ENCODE results near the gene HORMAD2.

The HORMAD2 gene

GRCh38 chr22:30224161-30224857 is 144.0 kb downstream of the HORMAD2 start:
- Histone ChIP-seq H3K9me3 (replicated peaks in 1 of 2; ENCODE audit: control insufficient read depth in 2 of 2, insufficient read depth in 1 of 2, low read depth in 1 of 2, low read length in 2 of 2) (no peaks in the 10 kb centered on the region), H3K79me1 (ENCODE audit: low read depth, low read length) (no peaks in the 10 kb centered on the region), H3K4me1 (ENCODE audit: control insufficient read depth in 2 of 2, insufficient read depth in 1 of 2, low read depth in 1 of 2, low read length in 2 of 2) (peaks cover 7 to 13% of the 10 kb centered on the region in 2 donors), H2BK12ac (ENCODE audit: low read length) (no peak overlapping the region), H3K27ac (replicated peaks; ENCODE audit: low read length) (no peak overlapping the region), H3K36me3 (replicated peaks in 1 of 2; ENCODE audit: control insufficient read depth in 2 of 2, insufficient read depth in 2 of 2, low read length in 2 of 2) (no peaks in the 10 kb centered on the region), H2BK15ac (ENCODE audit: low read length) (no peak overlapping the region), H3K23ac (ENCODE audit: low read depth, low read length, poor library complexity) (no peak overlapping the region), H3K4me2 (ENCODE audit: insufficient read depth, low read length, poor library complexity, severe bottlenecking) (no peak overlapping the region), H3K14ac (ENCODE audit: low read length) (no peak overlapping the region), H2BK120ac (ENCODE audit: low read depth, low read length) (no peak overlapping the region), H4K8ac (ENCODE audit: low read depth, low read length) (no peak overlapping the region), H3K4ac (ENCODE audit: low read length) (no peak overlapping the region), H2BK5ac (ENCODE audit: low read length) (no peak overlapping the region), H4K91ac (ENCODE audit: low read depth, low read length, poor library complexity) (no peak overlapping the region), H3K9ac (ENCODE audit: low read depth, low read length, poor library complexity) (no peak overlapping the region), H2AK5ac (ENCODE audit: low read depth, low read length) (no peak overlapping the region), H3K18ac (ENCODE audit: low read length) (no peak overlapping the region), H2AFZ (ENCODE audit: low read length) (peak overlapping the region; percentile 23), H3K27me3 (ENCODE audit: control insufficient read depth in 3 of 3, insufficient read depth in 3 of 3, low read depth in 1 of 3, low read length in 3 of 3) (peaks cover 0 to 7% (median 0%) of the 10 kb centered on the region in 3 experiments), H3K4me3 (ENCODE audit: low read length in 2 of 2) (no peak overlapping the region)
- no peak for DNase-seq (ENCODE audit: low spot score)
- WGBS, 2 donors (ENCODE audit: extremely low coverage in 2 of 2, insufficient read length in 2 of 2, insufficient replicate concordance in 1 of 2), result no CpG with 5 or more reads among the region's 11 CpGs

DNA sequence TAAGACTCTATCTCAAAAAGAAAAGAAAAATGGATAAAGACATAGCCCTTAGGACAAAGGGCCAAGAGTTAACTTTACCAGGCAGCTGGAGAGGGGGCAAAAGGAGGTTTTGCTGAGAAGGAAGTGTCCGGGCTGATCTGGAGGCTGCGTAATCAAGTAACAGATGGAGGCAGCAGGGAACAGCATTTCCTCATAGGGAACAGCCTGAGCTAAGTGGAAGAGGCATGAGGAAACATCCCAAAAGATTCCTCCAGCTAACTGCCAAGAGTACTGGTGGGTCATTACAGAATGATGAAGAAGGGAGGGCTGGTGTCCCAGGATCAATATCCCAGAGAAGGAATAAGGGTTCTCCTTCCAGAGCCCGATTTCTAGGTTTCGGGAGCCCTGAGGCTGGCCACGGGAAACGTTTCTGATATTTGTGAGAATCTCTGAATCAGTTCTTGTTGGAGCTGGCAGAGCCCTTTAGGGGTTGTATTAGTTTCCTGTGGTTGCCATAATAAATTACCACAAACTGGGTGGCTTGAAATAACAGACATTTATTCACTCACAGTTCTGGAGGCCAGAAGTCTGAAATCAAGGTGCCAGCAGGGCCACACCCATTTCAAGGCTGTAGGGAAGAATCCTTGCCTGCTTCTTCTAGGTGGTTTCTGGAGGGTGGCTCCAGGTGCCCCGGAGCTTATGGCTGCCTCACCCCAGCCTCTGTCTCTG is 145.1 kb downstream of the HORMAD2 start:
- Histone ChIP-seq H2AK5ac (ENCODE audit: low read depth, low read length) (no peak overlapping the region), H3K4me2 (ENCODE audit: insufficient read depth, low read length, poor library complexity, severe bottlenecking) (no peak overlapping the region), H3K36me3 (replicated peaks in 1 of 2; ENCODE audit: control insufficient read depth in 2 of 2, insufficient read depth in 2 of 2, low read length in 2 of 2) (no peaks in the 10 kb centered on the region), H2BK12ac (ENCODE audit: low read length) (no peak overlapping the region), H3K27ac (replicated peaks; ENCODE audit: low read length) (no peak overlapping the region), H3K9me3 (replicated peaks in 1 of 2; ENCODE audit: control insufficient read depth in 2 of 2, insufficient read depth in 1 of 2, low read depth in 1 of 2, low read length in 2 of 2) (no peaks in the 10 kb centered on the region), H3K4ac (ENCODE audit: low read length) (no peak overlapping the region), H3K9ac (ENCODE audit: low read depth, low read length, poor library complexity) (no peak overlapping the region), H3K14ac (ENCODE audit: low read length) (no peak overlapping the region), H3K23ac (ENCODE audit: low read depth, low read length, poor library complexity) (no peak overlapping the region), H3K18ac (ENCODE audit: low read length) (no peak overlapping the region), H3K4me3 (ENCODE audit: low read length in 2 of 2) (no peak overlapping the region), H2AFZ (ENCODE audit: low read length) (no peak overlapping the region), H4K91ac (ENCODE audit: low read depth, low read length, poor library complexity) (no peak overlapping the region), H2BK15ac (ENCODE audit: low read length) (no peak overlapping the region), H3K27me3 (ENCODE audit: control insufficient read depth in 3 of 3, insufficient read depth in 3 of 3, low read depth in 1 of 3, low read length in 3 of 3) (peaks cover 0 to 7% (median 0%) of the 10 kb centered on the region in 3 experiments), H2BK5ac (ENCODE audit: low read length) (no peak overlapping the region), H3K4me1 (ENCODE audit: control insufficient read depth in 2 of 2, insufficient read depth in 1 of 2, low read depth in 1 of 2, low read length in 2 of 2) (peaks cover 7 to 15% of the 10 kb centered on the region in 2 donors), H4K8ac (ENCODE audit: low read depth, low read length) (no peak overlapping the region), H2BK120ac (ENCODE audit: low read depth, low read length) (no peak overlapping the region), H3K79me1 (ENCODE audit: low read depth, low read length) (no peaks in the 10 kb centered on the region)
- no peak for DNase-seq (ENCODE audit: low spot score)
- WGBS, 2 donors (ENCODE audit: extremely low coverage in 2 of 2, insufficient read length in 2 of 2, insufficient replicate concordance in 1 of 2), result no CpG with 5 or more reads among the region's 7 CpGs

- no peak overlapping the region for H3K14ac ChIP-seq (ENCODE audit: low read length)
- H3K36me3 ChIP-seq (replicated peaks in 1 of 2; ENCODE audit: control insufficient read depth in 2 of 2, insufficient read depth in 2 of 2, low read length in 2 of 2), result no peaks in the 10 kb centered on the region
- no CpG with 5 or more reads among the region's 11 CpGs for WGBS, 2 donors (ENCODE audit: extremely low coverage in 2 of 2, insufficient read length in 2 of 2, insufficient replicate concordance in 1 of 2)
- H2BK15ac ChIP-seq (ENCODE audit: low read length), result no peak overlapping the region
- no peak overlapping the region for H2BK5ac ChIP-seq (ENCODE audit: low read length)
- H3K4ac ChIP-seq (ENCODE audit: low read length), result no peak overlapping the region
- H3K27me3 ChIP-seq (ENCODE audit: control insufficient read depth in 3 of 3, insufficient read depth in 3 of 3, low read depth in 1 of 3, low read length in 3 of 3), result peaks cover 0 to 7% (median 0%) of the 10 kb centered on the region in 3 experiments
- no peak overlapping the region for H3K18ac ChIP-seq (ENCODE audit: low read length)
- no peak overlapping the region for H3K27ac ChIP-seq (replicated peaks; ENCODE audit: low read length)
- H3K4me1 ChIP-seq (ENCODE audit: control insufficient read depth in 2 of 2, insufficient read depth in 1 of 2, low read depth in 1 of 2, low read length in 2 of 2), result peaks cover 7 to 15% of the 10 kb centered on the region in 2 donors
- no peak overlapping the region for H4K8ac ChIP-seq (ENCODE audit: low read depth, low read length)
- H4K91ac ChIP-seq (ENCODE audit: low read depth, low read length, poor library complexity), result no peak overlapping the region
- no peak overlapping the region for H3K4me3 ChIP-seq (ENCODE audit: low read length in 2 of 2)
- no peak overlapping the region for H2AFZ ChIP-seq (ENCODE audit: low read length)
- no peak for DNase-seq (ENCODE audit: low spot score)
- no peak overlapping the region for H2AK5ac ChIP-seq (ENCODE audit: low read depth, low read length)
- H3K9me3 ChIP-seq (replicated peaks in 1 of 2; ENCODE audit: control insufficient read depth in 2 of 2, insufficient read depth in 1 of 2, low read depth in 1 of 2, low read length in 2 of 2), result no peaks in the 10 kb centered on the region
- H3K4me2 ChIP-seq (ENCODE audit: insufficient read depth, low read length, poor library complexity, severe bottlenecking), result no peak overlapping the region
- H2BK12ac ChIP-seq (ENCODE audit: low read length), result no peak overlapping the region
- H3K9ac ChIP-seq (ENCODE audit: low read depth, low read length, poor library complexity), result no peak overlapping the region
- H2BK120ac ChIP-seq (ENCODE audit: low read depth, low read length), result no peak overlapping the region
- H3K23ac ChIP-seq (ENCODE audit: low read depth, low read length, poor library complexity), result no peak overlapping the region
- no peaks in the 10 kb centered on the region for H3K79me1 ChIP-seq (ENCODE audit: low read depth, low read length)
Measured at GRCh38 chr22:30226192-30226832, 146.0 kb downstream of the HORMAD2 start.
